GM21737 (cell line): Measurements from ENCODE around the gene ZNF684.
"Not testable (repeated sequence)": the region's sequence is repeated elsewhere in the genome, so short reads cannot be mapped to it uniquely, and the experiment has no call there.

Experiments used
- ATAC-seq: cut with Tn5 transposase; IDR thresholded peaks from one replicate; pipeline ENCODE4 v1.9.1; 2021; ENCODE audit warnings: mild to moderate bottlenecking, moderate library complexity; ENCODE audit not compliant: unreplicated experiment

Gene ZNF684

GRCh38 chr1:40567825-40568224 is 36.4 kb downstream of the ZNF684 start:
- no peak for ATAC-seq

- ATAC-seq, result not testable (repeated sequence)
These were observed 43.4 kb downstream of the ZNF684 start for GRCh38 chr1:40574805-40575204.

GRCh38 chr1:40575336-40575735 is 43.9 kb downstream of the ZNF684 start:
- no peak for ATAC-seq

GRCh38 chr1:40582116-40582515 is 50.7 kb downstream of the ZNF684 start:
- ATAC-seq, result no peak

- no peak for ATAC-seq
These were observed 52.5 kb downstream of the ZNF684 start for GRCh38 chr1:40583980-40584379.

- ATAC-seq, result no peak
These were observed 57.1 kb downstream of the ZNF684 start for GRCh38 chr1:40588586-40588985.

- ATAC-seq, result no peak
These were observed 60.8 kb downstream of the ZNF684 start for GRCh38 chr1:40592107-40592803.

- no peak for ATAC-seq
These were observed 62.2 kb downstream of the ZNF684 start for GRCh38 chr1:40593449-40594186.

GRCh38 chr1:40594187-40594531 is 62.7 kb downstream of the ZNF684 start:
- ATAC-seq, result no peak

GRCh38 chr1:40595623-40596022 is 64.2 kb downstream of the ZNF684 start:
- no peak for ATAC-seq
